HG02759 (cell line): ENCODE data around the gene B4GALNT2.

ENCODE experiments used
- ATAC-seq: cut with Tn5 transposase; IDR thresholded peaks from one replicate; pipeline ENCODE4 v1.9.1; 2021; ENCODE audit warnings: mild to moderate bottlenecking, moderate library complexity; ENCODE audit not compliant: unreplicated experiment

The B4GALNT2 gene

DNA sequence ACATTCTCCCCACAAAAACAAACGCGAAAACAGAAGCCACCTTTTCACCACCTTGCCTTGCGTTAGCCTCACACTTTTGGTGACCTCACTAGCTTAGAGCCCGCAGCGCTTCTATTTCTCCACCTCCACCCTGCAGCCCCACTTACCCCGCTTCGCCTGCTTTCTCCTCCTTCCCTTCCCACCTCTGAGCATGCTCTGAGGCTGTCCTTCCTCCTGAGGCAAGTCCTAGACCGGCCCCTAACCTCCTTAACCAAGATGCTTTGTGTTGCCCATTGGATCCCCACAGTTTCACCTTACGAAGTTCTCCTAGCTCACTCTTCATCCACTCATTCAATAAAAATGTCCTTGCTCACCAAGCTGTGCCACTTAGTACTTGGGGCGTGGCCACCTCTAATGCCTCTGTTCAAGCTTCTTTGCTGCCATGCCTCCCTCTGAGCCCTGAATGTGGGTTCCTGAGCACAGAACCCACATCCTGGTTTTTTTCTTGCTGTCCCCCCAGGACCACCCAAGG is 76.5 kb downstream of the B4GALNT2 start:
- ATAC-seq: no peak

DNA sequence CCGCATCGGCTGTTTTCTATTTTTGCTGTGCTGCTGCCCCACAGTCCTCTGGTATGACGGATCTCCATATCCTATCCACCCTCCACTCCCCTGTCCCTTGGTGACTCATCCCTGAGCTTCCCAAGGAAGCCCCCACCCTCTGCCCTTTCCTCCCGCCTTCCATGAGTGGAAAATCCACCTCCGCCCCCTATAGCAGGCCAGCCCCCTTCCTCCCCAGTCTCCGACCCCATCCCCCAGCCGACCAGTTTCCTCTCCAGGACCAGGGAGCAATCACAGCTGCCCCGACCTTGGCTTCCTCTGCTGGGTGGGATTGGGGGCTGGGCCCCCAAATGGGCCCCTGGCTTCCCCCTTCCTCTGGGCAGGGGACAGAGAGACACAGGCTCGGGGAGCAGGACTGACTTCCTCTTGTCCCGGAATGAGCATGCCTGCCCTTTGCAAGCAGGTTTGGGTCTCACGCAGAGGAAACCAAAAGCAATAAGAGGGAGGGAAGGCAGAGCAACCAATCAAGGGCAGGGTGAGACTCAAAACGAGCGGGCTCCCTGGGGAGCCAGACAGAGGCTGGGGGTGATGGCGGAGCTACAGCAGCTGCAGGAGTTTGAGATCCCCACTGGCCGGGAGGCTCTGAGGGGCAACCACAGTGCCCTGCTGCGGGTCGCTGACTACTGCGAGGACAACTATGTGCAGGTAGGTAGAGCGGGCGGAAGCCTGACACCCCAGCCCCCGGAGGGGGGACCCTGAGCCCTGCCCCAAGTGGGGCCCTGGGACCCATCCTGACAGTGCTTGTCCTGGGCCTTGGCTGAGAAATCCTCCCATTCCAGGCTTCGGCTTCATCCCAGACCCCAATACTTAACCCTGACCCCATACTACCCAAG is 77.8 kb downstream of the B4GALNT2 start, which contains the start of the genes ABI3 and GNGT2:
Gene ABI3, plus strand, starts transcription at position 550 of the 872 bp plus-strand sequence. Its CDS starts 18 bp downstream, at position 568.
Gene GNGT2, minus strand, starts transcription at position 417 of the 872 bp plus-strand sequence. CDS start 3,152 bp downstream, outside the sequence.
- peak; percentile 85 for ATAC-seq

DNA sequence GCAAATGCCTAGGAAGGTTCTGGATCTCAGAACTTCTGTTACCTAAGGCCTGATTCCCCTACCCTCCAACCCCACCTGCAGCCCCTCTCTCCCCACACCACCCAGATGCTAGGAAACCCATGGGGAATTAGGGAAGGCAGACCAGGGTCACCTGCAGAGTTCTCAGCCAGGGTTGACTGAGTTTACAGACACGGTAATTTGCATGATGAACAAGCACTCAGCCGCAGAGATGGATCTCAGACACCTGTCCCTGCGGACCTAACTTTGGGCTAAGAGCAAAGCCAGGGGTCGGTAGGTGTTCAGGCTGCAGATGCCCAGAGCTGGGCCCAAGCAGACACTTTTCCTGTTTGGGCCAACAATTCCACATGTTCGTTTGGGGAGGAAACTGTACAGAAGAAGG is 80.8 kb downstream of the B4GALNT2 start:
- ATAC-seq: no peak

DNA sequence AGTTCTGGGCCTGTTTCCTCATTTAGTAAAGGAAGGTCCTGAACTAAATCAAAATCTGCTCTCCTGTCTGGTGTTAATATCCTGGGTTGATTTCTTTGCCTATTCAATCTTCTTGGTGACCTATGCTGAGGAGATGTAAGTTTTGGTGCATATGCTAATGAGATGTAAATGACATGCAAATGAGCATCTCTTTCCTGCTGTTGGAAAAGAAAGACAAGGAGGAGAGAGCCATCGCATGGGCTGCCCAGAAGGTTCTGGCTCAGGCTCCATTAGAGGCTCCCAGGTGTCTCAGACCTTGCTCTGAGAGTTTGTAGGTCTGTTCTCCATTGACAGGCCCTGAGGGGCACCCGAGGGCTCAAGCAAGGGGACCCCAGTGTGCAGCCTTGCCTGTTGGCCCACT is 81.3 kb downstream of the B4GALNT2 start:
- no peak for ATAC-seq

DNA sequence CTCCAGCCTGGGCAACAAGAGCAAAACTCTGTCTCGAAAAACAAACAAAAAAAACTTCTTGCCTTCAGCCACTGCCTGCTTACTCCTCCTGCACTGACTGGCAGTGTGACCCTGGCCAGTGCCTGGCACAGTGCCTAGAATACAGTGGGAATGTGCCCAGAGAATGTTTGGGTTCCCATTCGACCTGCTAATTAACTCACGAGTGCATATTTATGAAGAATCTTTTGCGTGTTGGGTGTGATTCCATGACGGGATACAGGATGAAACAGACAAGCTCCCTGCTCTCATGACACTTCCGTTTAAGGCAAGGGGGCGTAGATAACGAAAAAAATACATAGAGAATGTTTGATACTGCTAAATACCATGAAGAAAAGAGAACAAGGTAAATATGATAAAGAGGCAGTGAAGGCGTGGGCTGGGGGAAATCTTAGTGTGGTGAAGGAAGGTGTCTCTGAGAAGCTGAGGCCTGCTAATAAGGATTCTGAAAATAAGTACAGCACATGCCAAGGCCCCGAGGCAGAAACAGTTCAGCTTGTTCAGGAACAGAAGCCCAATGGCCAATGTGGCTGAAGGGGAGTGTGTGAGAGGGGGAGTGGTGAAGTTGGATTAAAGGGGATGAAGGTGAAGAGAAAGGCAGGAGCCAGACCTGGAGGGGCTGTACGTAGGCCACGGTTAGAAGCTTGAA is 82.2 kb downstream of the B4GALNT2 start:
- no peak for ATAC-seq

DNA sequence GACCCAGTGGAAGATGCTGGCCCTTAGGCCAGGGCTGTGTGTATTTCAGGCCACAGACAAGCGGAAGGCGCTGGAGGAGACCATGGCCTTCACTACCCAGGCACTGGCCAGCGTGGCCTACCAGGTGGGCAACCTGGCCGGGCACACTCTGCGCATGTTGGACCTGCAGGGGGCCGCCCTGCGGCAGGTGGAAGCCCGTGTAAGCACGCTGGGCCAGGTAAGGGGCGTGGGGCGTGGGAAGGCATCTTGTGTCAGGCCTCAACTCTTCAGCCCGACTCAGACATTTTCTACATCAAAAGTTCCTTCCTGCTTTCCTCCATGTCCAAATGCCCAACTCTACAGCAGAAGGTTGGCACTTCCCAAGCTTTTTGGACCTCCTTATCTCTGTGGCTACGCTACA is 83.9 kb downstream of the B4GALNT2 start:
- ATAC-seq: no peak

DNA sequence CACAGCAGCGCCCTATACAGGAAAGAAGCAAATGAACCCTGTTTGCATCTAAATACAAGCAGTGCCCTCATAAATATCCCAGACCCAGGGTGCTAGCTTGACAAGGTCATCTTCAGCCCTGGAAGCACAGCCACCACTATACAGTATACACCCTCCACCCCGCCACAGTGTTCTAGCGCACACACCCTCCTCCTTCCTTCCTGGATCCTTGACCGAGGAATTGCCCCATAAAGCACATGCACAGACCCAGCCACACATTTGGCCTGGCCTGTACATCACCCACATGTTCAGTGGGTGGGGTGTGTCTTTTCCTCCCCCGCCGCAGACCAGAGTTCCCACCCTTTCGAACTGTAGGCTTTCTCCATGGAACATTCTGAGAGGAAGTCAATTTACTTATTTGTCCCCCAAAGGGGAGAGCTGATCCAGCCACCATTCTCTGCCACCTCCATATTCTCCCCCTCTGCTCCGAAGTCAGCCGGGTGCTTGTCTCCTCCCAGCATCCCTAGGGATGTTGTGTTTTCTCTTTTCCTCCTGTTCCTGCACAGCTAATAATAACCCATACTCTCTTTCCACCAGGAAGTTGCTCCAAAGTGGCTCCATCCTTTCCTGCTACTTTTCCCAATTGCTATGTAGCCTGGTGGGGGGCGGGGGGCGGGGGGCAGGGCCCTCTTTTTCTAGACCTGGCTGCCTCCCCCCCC is 84.5 kb downstream of the B4GALNT2 start:
- no peak for ATAC-seq

DNA sequence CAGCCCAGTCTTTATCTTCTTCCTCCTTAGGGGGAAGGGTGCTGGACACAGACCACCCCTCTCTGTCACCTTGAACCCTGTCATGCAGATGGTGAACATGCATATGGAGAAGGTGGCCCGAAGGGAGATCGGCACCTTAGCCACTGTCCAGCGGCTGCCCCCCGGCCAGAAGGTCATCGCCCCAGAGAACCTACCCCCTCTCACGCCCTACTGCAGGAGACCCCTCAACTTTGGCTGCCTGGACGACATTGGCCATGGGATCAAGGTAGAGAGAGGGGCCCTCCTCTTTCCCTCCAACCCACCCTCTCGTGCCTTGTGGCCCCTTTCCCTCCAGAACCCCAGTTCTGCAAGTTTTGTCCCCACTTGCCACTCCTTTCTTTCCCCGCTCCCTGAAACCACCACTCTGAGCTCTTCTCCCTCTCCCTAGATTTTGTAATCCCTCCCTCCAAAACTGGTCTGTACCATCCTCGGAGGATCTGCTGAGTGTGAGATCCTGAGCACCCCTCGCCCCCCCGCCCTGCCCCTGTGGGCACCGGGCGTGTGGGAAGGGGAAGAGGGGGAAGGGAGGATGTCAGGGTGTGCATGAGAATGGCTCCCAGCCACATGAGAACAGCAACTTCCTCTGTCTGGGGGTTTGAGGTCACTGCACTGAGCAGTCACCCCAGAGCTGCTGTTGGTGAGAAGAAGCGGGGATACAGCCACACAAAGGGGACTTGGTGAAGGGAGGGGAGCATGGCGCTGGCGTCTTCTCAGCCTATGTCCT is 85.3 kb downstream of the B4GALNT2 start:
- ATAC-seq: peak; percentile 56

DNA sequence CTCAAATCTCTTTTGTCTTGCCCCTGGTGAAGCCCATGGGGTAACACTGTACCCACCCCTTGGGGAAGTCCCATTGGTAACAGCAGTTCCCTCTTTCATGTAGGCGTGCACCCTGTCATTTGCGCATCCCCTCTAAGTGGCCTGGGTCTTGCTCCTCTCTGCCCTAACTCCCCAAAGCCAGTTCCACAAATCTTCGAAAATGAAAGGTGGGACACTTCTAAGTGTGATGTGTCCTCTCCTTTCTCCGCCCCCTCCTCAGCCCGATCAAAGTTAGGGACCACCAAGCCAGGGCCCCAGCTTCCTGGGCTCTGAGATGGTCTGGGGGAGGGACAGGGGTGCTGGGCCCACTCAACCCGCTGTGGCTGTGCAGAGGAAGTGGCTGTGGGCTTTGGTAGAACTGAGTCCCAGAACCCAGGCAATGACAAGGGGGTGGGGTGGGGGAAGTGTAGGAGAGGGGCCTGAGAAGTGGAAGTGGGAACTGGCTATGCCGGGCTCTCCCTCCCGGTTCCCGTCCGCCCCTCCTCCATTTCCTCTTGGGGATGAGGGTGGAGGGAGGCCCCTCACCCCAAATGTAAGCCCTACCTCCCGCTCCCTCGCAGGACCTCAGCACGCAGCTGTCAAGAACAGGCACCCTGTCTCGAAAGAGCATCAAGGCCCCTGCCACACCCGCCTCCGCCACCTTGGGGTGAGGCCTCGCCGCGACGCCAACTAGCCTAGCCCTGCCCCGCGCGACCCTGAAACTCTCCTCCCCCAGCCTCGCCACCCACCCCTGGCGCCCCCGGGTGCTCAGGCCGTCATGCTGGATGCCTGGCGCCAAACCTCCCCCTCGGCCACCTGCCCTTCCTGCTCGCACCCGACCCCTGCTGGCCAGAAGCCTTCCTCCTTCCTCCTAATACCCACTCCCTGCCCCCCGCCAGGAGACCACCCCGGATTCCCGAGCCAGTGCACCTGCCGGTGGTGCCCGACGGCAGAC is 86.7 kb downstream of the B4GALNT2 start:
- ATAC-seq: no peak

DNA sequence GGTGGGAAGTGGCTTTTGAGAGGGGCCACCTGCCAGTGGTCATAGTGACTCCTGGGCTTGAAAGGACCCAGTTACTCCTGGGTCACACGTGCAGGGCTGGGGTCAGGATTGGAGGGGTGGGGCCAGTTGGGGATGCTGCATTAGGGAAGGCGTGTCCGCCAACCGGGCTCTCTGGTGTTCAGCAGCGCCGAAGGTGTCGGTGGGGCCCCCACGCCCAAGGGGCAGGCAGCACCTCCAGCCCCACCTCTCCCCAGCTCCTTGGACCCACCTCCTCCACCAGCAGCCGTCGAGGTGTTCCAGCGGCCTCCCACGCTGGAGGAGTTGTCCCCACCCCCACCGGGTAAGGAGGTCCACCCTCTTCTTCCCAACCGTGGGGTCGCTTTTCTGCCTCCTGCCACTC is 87.4 kb downstream of the B4GALNT2 start:
- ATAC-seq: no peak

DNA sequence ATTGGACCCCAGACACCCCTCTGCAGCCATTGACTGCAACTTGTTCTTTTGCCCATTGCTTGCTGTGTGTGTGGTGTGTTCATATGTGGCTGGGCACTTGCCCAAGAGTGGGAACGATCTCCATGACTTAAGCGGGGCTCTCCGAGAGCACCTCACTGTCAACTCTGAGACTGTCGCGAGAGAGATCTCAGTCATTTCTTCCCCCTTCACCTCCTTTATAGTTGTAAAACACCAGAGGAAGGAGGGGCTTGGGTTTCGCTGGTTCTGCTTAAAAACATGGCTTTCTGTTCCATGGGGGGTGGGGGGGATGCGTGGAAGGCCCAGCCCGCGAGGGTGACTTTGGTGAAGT is 90.6 kb downstream of the B4GALNT2 start:
- ATAC-seq: no peak

DNA sequence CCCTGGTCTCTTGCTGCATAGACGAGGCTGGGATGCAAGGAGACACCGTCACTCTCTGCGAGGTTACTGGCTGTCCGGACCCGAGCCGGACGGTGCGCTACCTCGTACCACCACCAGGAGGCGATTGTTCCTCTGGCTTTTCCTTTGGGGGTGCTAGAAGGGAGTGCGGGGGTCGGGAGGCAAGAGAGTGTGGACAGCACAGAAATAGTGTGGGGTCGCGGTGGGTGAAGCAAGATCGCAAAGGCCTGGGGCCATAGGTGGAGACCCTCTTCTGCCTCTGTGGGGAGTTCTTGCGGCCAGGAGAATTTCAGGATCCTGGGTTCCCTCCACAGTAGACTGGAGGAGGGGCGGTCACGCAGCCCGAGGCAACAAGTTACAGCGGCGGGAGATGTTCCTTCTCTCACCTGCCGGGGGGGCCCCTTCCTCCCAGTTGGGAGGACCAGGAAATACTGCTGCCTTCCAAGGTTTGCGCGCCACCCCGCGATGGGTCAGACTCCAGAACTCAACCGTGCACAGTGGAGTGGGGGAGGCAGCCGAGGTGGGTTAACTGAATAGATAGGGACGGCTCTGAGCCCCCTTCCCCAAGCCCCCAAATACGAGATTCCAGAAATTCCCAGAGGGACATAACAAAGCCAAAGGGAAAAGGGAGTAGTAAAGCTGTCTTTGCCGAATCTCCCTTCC is 91.1 kb downstream of the B4GALNT2 start:
- ATAC-seq: no peak

DNA sequence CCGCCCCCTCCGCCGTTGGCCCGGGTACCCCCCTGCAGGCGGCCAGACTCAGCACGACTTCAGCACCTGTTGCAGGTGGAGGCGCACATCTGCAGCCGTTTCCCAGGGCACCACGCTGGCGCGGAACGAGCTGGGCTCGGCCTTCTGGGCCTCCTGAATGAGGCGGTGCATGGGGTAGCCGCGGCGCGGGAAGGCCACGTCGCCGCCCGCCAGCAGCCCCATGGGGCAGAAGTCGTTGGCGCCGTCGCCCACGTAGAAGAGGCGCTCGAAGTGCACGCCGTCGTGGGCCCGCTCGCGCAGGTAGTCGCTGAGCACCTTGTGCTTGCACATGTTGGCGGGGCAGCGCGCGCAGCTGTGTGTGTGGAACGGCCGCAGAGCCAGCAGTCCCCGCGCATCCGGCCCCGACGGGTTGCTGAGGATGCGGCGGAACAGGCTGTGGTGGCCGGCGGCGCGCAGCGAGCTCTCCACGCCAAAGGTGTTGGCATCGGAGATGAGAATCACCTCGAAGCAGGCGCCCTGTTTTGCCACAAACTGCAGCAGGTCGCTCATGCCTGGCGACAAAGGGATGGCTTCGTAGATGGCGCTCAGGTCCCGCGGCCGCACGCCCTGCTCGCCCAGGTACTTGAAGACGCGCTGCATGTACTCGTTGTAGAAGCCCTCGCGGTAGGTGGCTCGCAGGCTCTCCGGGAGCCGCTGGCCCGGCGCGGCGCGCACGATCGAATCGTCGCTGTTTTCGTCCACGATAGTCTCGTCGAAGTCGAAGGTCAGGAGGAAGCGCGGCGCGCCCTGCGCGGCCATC is 91.8 kb downstream of the B4GALNT2 start:
- no peak for ATAC-seq

DNA sequence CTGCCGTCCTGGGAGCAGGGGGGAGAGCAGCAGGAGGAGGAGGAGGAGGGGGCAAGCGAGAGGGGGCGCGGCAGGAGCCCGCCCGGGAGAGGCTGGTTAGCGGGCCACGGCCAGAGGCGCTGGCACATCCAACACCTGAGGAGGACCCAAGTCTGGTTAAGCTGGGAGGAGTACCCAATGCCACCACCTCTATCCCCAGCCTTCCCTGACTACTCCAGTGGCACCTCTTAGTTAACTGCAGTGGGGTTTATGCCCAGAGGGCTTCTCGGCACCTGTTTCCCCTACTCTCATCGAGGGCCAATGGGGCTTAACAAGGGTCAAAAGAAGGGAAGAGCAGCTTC is 92.4 kb downstream of the B4GALNT2 start:
- no peak for ATAC-seq

DNA sequence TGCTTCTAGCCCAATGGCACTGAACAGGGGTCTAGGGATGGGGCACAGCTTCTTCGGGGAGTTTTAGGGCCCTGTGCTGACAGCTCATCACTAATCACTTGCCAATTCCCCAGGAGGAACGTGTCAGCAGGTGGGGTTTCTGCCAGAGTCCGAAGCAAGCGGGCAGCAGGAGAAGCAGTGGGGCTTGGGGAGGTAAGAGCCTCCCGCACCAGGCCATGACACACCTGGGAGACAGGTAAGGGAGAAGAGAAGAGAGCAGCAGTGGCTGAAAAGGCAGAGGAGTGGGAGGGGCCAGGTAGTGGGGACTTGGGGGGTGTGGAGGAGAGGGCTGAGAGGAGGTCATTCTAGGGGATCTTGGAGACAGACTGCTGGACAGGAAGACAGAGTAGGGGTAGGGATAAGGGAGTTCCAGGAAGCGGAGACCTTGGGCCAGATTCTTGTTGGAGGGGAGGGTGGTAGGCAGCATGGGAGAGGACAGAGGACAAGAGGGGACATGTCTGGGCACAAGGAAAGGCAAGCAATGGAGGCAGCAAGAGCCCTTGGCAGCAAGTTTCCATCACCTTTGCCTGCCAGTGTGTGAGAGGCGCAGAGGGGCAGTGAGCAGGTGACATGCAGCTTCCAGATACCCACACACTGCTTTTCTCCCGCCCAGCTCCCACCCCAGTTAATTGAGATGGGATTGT is 93.1 kb downstream of the B4GALNT2 start:
- ATAC-seq: no peak
